ENCODE data around the gene NUTM2G.
"Not testable (repeated sequence)": the region's sequence is repeated elsewhere in the genome, so short reads cannot be mapped to it uniquely, and the experiment has no call there.

GRCh38 chr9:96916531-96916930 is 12.1 kb upstream of the NUTM2G start:
- not testable (repeated sequence) for TF ChIP-seq CTCF (conservative IDR thresholded peaks at IDR 0.05); EZH2 (IDR thresholded peaks at IDR 0.05; ENCODE audit: low read depth)

All from PC-9 (cell line).